Stimulated activated CD4-positive, alpha-beta T cell treated with anti-CD3 and anti-CD28 coated beads, Interleukin-4, amount 100 ng/mL, for 24 hours (primary cell): ENCODE results near the gene BAG3.
"Not testable (repeated sequence)": the region's sequence is repeated elsewhere in the genome, so short reads cannot be mapped to it uniquely, and the experiment has no call there.

Experiments used
- DNase-seq: peaks from one replicate; pipeline ENCODE4 v3.0.0-alpha.2; 2020

BAG3 gene

DNA sequence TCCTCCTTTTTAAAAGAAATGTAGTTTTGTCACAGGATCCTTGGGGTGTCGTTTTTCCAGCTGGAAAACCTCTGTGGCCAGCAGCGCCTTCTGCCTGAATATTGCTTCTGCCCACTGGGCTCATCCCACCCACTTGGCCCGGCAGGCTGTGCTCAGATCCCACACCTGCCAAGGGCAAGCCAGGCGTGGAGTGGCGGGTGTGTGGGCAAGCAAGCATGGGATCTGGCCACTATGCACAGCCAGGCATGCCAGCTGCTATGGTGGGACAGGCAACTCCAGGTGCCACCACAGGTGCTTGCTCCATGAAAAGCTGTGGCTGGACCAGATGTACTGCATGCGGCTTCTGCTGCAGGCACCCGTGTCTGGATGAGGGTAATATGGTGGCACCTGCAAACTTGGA lies 43.4 kb downstream of the BAG3 start:
- no peak for DNase-seq

DNA sequence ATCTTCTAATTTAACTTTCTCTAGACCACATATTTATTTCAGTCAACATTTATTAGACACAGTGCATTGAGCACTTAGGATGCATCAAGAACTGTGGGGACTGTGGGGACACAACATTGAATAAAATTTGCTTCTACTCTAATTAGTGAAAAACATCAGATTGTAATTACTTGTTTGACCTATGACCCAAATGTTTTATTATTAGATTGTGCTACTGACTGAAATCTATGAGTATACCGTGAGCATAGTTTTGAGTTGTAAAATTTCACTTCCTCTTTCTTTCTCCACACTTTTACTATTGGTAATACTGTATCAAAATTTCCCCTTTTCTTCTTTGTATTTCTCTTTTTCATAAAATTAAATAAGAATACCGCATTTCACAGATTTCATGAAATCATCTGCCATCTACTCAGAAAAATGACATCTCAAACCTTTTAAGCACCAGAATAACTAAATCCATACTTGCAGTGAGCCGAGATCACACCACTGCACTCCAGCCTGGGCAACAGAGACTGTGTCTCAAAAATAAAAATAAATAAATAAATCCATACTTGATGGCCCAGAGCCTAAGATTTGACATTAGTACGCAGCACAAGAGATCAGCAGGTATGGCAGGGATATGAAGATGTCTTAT lies 49.3 kb downstream of the BAG3 start:
- DNase-seq: no peak

DNA sequence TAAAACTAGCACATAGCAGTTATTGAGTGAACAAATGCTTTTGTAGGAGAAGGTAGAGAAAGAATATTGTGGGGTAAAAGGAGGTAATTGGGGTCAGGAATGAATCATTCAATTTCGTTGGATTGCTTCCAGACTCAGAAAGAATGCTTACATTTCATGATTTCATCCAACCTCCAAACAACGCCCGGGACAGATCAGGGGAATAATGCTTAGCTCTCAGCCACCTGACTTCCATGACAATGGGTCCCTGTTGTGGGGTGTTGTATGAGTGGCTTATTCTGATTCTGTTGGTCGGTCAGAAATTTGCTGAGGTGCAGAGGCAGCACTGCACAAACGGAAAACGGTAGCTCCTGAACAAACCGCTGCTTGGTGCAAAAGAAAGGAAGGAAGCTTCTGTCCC lies 50.7 kb downstream of the BAG3 start:
- no peak for DNase-seq

DNA sequence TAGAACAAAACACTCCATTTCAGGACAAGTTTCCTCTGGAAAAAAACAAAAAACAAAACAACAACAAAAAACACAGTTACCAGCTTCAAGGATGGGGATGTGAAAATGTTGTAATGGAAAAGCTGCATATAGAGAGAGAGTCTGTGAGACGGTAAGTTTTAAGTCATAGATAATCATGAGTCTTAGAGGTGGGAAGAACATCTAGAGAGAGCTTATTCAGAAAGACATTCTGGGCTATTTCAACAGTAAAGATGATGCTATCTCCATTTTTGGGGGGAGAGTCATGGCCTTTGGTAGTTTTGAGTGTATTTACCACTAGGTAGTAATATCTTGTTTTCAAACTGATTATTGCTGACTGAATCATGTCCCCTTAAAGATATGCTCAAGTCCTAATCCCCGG lies 51.4 kb downstream of the BAG3 start:
- no peak for DNase-seq

DNA sequence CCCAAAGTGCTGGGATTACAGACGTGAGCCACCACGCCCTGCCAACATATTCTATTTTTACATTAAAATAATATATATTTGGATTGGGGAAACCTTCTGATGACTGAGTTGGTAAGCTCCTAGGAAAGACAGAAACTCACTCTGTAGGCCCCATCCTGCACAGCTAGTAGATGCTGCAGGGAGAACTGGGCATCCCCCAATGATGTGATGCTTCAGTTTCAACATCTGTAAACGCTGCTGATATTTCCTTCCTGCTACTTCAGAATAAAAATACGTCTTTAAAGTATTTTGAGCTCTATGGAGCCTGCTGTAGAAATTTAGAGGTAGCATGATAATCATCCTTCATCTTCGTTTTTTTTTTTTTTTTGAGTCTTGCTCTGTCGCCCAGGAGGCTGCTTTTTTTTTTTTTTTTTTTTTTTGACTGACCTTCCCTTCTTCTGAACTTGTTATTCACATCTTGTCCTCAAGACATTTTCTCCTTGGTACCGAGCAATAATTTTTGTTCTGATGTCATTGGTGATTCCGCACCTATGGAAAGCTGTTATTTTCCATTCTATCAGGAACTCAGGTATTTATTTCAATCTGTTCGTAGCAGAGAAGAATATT lies 52.8 kb downstream of the BAG3 start:
- no peak for DNase-seq

DNA sequence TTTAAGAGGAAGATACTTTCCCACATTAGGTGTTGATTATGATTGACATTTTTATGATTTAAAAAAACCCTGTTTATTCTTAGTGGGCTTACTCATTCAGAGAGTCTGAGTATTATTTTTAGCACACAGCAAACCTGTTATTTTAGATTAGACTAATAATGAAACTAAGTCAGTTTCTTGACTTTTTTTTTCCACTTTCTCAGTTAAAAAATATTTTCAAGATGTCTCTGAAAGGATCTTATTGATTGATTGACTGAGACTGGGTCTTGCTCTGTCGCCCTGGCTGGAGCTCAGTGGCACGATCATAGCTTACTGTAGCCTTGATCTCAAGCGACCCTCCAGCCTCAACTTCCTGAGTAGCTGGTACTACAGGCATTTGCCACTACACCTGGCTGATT lies 54.3 kb downstream of the BAG3 start:
- peak; percentile 38 for DNase-seq

DNA sequence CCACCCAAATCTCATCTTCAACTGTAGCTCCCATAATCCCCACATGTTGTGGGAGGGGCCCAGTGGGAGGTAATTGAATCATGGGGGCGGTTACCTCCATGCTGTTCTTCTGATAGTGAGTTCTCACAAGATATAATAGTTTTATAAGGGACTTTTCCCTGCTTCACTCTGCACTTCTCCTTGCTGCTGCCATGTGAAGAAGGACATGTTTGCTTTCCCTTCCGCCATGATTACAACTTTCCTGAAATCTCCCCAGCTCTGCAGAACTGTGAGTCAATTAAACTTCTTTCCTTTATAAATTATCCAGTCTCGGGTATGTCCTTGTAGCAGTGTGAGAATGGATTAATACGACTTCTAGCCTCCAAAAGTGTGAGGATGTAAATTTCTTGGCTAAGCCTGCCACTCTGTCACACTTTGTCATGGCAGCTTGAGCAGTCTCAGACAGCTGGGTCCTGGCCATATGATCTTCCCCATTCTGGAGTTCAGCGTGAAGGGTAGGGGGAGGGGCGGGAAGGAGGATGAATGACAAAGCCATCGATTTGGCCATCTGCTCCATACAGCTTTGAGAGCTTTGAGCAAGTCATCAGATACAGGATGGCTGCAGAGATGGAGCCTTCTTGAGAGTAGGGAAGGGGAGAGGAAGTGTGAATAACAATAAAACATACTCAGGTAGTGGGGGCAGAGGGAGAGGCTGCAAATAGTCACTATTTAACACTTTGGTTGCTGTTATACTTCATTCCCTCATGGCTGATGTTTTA lies 55.5 kb downstream of the BAG3 start:
- peak; percentile 21 for DNase-seq

DNA sequence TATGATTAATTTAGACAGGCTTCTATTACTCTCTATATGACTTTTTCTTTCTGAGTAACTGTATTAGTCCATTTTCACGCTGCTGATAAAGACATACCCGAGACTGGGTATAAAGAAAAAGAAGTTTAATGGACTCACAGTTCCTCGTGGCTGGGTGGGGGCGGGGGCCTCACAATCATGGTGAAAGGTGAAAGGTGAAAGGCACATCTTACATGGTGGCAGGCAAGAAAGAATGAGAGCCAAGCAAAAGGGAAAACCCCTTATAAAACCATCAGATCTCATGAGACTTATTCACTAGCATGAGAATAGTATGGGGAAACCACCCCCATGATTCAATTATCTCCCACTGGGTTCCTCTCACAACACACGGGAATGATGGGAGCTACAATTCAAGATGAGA lies 56.2 kb downstream of the BAG3 start:
- peak; percentile 76 for DNase-seq

DNA sequence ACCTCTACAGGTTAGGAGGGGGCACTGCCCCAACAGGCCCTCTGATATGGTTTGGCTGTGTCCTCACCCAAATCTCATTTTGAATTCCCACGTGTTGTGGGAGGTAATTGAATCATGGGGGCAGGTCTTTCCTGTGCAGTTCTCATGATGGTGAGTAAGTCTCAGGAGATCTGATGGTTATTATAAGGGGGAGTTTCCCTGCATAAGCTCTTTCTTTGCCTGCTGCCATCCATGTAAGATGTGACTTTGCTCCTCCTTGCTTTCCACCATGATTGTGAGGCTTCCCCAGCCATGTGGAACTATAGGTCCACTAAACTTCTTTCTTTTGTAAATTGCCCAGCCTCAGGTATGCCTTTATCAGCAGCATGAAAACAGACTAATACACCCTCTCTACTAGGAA lies 59.8 kb downstream of the BAG3 start:
- DNase-seq: not testable (repeated sequence)

DNA sequence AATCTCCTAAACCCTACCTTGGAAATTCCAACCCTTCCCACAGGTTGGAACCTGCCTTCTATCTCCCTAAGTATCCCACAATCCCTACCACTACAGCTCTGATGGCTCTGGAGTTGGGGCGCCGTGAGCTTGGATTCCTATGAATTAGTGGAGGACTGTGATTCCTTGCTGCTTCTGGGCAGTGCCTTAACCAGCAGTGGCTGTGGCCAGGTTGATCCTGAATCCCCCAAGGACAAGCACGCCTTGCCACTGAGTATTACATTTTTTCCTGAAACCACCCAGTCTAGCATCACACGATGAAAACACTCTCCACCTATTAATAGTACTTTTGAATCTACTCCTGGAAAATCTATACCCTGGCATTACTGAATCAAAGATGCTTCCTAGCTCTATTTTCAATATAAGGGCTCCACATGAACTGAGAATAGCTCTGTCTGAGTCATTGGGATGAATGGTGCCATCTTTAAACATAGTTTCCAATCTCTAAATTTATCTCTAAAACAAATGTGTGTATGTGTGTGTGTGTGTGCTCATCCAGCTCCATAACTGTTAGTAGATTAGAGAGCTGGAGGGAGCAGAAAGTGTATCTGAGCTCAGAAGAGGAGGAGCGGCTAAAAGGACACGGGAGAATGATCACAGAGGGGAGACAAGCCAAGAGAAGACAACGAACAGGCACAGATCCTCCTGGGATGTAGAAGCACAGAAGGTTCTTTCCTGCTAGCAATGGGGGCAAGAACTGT lies 62.7 kb downstream of the BAG3 start:
- DNase-seq: no peak

DNA sequence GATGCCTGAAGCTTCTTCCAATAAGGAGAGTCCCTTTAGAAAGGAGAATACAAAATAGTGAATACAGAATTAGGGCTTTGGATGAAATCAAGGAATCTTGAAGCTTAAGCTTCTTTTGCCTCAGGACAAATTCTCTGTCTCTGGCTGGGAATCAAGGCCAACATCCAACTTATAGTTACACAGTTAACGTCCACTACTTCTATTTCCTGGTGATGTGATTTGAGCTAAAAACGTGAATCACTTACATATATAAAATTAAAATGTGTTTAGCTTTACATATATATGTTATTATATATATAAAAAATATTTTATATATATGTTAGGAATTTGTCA lies 63.3 kb downstream of the BAG3 start:
- DNase-seq: no peak

DNA sequence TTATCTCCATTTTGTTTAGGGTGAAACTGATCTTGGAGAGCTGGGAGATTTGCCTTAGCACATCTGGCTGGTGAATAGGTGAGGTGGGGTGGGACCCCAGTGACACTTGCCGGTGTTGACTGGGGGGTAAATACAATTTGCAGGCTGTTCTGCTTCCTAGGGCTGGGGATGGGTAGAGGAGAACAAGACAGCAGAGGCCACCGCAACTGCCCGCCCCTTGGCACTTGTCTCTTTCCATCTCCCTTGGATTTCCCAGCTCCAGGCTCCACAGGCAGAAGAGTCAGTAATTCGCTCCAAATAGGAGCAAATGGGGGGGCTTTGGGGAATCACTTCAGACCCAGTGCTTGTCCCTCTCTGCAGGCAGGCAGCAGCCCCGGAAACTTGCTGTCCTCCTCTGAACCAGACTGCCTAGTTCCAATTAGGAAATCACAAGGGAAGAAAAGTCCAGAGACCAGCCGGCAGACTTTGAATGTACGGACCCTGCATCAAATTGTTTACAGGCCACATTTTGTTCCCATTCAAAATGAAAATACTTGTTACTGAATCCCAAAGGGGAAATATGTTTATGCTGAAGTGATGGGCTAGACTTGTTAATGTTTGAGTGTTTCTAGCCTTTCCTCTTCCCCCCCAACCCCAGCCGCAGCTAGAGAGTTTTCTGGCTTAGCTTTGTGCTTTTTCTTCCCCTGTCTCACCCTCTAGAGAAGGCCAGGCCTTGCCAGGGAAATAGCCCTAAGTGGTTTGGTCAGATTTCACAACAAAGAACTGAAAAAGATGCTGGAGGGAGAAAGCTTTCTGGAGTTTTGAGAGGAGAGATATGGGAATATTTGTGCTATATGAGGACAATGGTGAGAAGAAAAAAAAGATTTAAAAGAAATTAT lies 64.7 kb downstream of the BAG3 start:
- DNase-seq: no peak

DNA sequence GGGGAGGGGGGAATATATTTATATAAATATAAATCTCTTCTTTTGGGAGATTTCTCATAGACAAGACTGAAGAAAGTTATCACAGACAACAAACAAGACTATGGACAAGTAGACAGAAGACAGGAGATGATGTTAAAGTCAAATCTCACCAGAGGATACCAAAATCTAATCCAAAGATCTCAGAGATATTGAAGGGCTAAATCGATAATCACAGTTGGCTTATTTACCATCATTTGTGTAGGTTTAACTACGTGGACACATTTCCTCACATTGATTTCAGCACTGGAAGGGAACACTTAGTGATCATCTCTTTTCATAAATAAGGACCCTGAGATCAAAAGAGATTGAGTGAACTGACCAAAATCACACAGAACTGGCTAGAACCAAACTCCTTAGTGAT lies 72.0 kb downstream of the BAG3 start:
- no peak for DNase-seq

DNA sequence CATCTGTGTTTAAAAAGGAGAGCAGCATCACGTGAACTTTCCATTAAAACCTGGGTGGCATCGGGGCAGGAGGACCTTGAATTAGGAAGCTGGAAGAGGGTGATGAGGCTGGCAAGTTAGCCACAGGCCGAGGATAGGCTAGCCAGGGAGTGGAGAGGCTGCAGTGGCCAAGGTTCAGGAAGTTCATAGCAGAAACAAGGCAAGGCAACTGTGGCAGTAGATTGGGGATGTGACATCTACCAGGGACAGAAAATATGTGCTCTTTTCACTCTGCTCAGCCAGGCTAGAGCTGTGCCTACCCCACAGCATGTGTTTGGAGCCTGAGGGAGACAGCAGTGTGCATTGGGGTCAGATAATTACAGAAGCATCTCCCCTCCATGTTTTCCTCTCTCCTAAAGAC lies 72.4 kb downstream of the BAG3 start:
- no peak for DNase-seq

DNA sequence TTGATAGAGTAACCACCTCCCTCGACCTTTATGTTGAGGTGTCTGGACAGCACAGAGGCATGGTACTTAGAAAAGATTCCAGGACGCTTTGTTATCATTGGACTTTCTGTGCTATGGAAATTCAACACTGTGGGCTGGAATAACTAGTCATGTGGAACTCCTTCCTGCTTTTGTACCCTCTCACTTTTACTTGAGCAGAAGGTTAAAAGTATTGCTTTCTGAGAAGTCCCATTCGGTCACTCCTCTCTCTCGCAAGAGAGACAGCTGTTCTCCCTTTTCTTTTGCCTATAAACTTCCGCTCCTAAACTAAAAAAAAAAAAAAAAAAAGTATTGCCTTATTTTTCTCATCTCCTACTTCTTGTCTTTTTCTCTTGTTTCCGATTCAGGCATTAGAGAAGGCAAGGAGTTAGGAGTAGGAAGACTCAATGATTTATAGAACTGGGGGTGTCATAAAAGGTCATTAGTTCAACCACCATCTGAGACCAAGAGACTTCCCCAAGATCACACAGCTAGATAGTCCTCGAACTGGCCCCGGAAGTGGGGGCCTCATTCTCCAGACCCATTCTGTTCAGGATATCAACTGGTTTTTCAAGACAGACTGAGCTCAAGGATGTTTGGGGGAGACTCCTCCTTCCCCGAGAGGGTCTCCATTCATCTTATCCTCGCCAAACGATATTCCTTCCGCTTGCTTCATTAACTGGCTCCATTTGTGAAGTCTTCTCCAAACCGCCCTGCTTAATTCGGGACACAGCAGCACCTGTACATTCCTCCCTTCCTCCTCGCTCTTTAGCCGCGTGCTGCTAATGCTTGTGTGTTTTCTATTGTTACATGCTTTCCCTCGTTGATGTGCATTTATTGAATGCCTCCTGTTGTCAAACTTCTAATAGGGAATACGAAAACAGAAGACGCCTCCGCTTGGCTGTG lies 73.7 kb downstream of the BAG3 start:
- DNase-seq: no peak

DNA sequence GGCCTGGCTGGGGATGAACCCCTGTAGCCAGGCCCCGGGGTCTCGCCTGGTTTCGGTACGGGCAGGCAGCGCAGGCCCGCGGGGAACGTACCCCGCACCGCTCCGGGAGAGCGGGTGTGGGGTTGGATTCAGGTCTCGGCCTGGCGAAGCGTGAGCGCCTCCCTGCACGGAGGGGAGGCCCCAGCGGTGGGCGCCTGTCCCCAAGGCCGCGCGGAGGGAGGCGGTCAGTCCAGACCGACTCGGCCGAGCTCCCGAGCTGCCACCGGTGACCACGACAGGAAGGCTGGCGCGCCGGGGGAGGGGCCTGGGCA lies 74.3 kb downstream of the BAG3 start:
- no peak for DNase-seq

DNA sequence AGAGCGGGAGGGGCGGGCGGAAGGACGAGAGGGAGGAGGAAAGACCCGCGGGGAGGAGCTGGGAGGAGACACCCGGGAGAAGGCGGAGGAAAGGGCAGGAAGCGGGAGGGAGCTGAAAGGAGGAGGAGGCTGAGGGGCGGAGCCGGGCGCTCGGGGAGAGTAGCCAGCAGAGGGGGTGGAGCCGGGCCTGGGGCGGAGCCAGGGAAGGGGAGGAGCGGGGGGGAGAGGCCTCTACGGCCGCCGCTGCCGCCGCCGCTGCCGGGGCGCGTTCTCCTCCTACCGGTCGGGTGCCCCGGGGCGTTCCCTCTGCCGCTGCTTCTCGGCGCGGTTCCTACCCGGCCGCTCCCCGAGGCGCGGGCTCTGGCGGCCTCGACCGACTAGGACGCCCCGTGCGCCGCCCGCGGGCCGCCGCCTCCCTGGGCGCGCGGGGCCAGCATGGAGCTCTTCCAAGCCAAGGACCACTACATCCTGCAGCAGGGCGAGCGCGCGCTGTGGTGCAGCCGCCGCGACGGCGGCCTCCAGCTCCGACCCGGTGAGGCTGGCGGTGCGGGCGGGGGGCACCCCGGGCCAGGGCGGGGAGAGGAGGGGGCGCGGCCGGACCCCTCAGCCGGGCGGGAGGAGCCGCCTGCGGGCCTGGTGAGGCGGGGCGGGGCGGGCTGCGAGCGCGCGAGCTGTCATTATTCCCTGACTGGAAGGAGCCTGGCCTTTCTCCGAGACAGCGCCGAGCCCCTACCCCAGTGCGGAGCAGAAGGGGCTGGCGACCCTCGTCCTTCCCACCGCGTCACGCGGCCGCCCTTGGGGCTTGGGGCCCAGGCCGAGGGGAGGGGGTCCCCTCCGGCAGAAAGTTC lies 74.9 kb downstream of the BAG3 start, which contains the start of gene INPP5F:
Gene INPP5F (plus strand): TSS at position 223 of the 848 bp plus-strand sequence. CDS start 213 bp downstream, at position 436.
- DNase-seq: peak; percentile 99

DNA sequence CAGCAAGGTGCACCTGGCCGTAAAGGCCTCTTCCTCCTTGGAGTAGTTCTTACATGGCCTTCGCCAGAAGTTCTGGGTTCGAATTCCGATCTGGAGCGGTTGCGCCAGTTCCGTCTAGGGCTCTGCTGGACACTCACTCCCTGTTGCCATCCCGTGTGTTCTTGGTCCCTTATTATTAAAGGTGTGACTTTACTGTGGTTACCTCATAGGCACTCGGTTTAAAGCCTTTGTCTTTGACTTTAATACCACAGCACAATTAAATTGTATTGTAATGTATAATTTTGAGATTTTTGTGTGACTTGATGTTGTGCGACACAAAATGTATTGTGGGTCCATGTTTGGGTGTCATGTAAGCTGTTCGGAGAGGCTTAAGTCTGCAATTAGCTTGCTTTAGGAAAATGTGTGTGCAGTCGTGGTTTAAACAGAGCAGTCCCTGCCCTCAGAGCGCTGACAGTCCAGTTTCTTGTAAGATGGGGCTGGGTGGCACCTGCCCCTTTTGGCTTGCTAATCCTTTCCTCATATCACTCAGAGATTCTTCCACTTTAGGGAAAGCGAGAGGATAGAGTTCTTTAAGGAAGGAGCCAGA lies 75.6 kb downstream of the BAG3 start:
- no peak for DNase-seq
